HepG2 (cell line): ENCODE results near the gene TUT4. TPM values are rescaled to one million over a fixed set of nuclear protein-coding genes. Genes with fewer than 3 reads are reported as not detected.

Experiments
- FOXK2 ChIP-seq: fragments of 450-650 bp; IDR thresholded peaks from 2 replicates; pipeline ENCODE4 v1.6.1; 2016
- KDM5A ChIP-seq: fragments of 200-600 bp; sonication (generic); IDR thresholded peaks from 2 replicates; pipeline ENCODE4 v1.7.0; 2018; ENCODE audit warnings: antibody characterized with exemption, mild to moderate bottlenecking, low read length, borderline replicate concordance
- MEF2D ChIP-seq: sonication (generic); formaldehyde crosslinking; IDR thresholded peaks from 2 replicates; pipeline ENCODE4 v1.5.1; 2020; ENCODE audit warnings: mild to moderate bottlenecking, missing genetic modification reagents
- TBX2 ChIP-seq: sonication (generic); formaldehyde crosslinking; IDR thresholded peaks from 2 replicates; pipeline ENCODE4 v1.5.0; 2020; ENCODE audit warnings: missing genetic modification reagents, mild to moderate bottlenecking, borderline replicate concordance
- TMF1 ChIP-seq: sonication (generic); formaldehyde crosslinking; IDR thresholded peaks from 2 replicates; pipeline ENCODE4 v1.8.1; 2022; ENCODE audit warnings: low read depth, missing genetic modification reagents
- TRIM24 ChIP-seq: sonication (generic); formaldehyde crosslinking; IDR thresholded peaks from 2 replicates; pipeline ENCODE4 v1.8.0; 2022; ENCODE audit warnings: mild to moderate bottlenecking, missing genetic modification reagents
- ZNF589 ChIP-seq: sonication (generic); formaldehyde crosslinking; conservative IDR thresholded peaks from 2 replicates; pipeline ENCODE4 v1.8.0; 2022; ENCODE audit warnings: mild to moderate bottlenecking, moderate library complexity, missing genetic modification reagents
- ZNF652 ChIP-seq: IDR thresholded peaks from 2 replicates; pipeline ENCODE4 v1.6.1; 2016; ENCODE audit warnings: low read depth, borderline replicate concordance
- ZNF83 ChIP-seq: sonication (generic); formaldehyde crosslinking; IDR thresholded peaks from 2 replicates; pipeline ENCODE4 v1.4.0; 2020; ENCODE audit warnings: missing genetic modification reagents, mild to moderate bottlenecking, borderline replicate concordance
- ZNF891 ChIP-seq: sonication (generic); formaldehyde crosslinking; IDR thresholded peaks from 2 replicates; pipeline ENCODE4 v1.5.0; 2020; ENCODE audit warnings: mild to moderate bottlenecking, missing genetic modification reagents
- polyA plus RNA-seq, 8 experiments: library from polyadenylated mRNA; depleted of rRNA in 3 of 8; stranded (reverse) in 7 of 8; unstranded in 1 of 8; fragments of >200 nt; fragmentation: Illumina TruSeq in 4 of 8; extraction: Trizol in 4 of 8; gene quantifications; 2 replicates each; pipeline versions ENCODE4 v1.2.1 to v1.2.3, GENCODE V29; 2011 to 2016; ENCODE audit warnings: low read depth in 4 of 8, missing spikeins in 1 of 8, mixed read lengths in 1 of 8; ENCODE audit not compliant: insufficient read depth in 1 of 8
- total RNA-seq, 5 experiments: library from RNA; depleted of rRNA; stranded (reverse); fragments of >200 nt; fragmentation: Illumina TruSeq; extraction: Trizol; gene quantifications; 2 replicates each; pipeline ENCODE4 v1.2.3, GENCODE V29; 2016; ENCODE audit warnings: low read depth in 1 of 5
- TF ChIP-seq, protein P1 (sequence below), 2 experiments: sonication (generic) in 1 of 2; formaldehyde crosslinking in 1 of 2; IDR thresholded peaks; 2 replicates each; pipeline versions ENCODE4 v1.4.0 to v1.6.1; 2016 to 2020; ENCODE audit warnings: borderline replicate concordance in 1 of 2, low read depth in 1 of 2, mild to moderate bottlenecking in 1 of 2, missing genetic modification reagents in 1 of 2
- TF ChIP-seq, protein P2 (sequence below): sonication (generic); formaldehyde crosslinking; IDR thresholded peaks from 2 replicates; pipeline ENCODE4 v1.5.0; 2020; ENCODE audit warnings: mild to moderate bottlenecking, low read depth, missing genetic modification reagents, borderline replicate concordance
- TF ChIP-seq, protein P3 (sequence below): sonication (generic); formaldehyde crosslinking; IDR thresholded peaks from 2 replicates; pipeline ENCODE4 v1.5.0; 2020; ENCODE audit warnings: missing genetic modification reagents
- TF ChIP-seq, protein P4 (sequence below): sonication (generic); formaldehyde crosslinking; IDR thresholded peaks from 2 replicates; pipeline ENCODE4 v1.9.0; 2022; ENCODE audit warnings: missing genetic modification reagents, mild to moderate bottlenecking, borderline replicate concordance
- TF ChIP-seq, protein P5 (sequence below): sonication (generic); formaldehyde crosslinking; IDR thresholded peaks from 2 replicates; pipeline ENCODE4 v1.4.0; 2020; ENCODE audit warnings: mild to moderate bottlenecking, missing genetic modification reagents

Gene TUT4
- total and polyA plus RNA-seq, 2 of the 13 experiments (the other 11 are each of a cell fraction or from before 2014, with no cell fraction given), result 44.7 to 53.5 TPM

DNA sequence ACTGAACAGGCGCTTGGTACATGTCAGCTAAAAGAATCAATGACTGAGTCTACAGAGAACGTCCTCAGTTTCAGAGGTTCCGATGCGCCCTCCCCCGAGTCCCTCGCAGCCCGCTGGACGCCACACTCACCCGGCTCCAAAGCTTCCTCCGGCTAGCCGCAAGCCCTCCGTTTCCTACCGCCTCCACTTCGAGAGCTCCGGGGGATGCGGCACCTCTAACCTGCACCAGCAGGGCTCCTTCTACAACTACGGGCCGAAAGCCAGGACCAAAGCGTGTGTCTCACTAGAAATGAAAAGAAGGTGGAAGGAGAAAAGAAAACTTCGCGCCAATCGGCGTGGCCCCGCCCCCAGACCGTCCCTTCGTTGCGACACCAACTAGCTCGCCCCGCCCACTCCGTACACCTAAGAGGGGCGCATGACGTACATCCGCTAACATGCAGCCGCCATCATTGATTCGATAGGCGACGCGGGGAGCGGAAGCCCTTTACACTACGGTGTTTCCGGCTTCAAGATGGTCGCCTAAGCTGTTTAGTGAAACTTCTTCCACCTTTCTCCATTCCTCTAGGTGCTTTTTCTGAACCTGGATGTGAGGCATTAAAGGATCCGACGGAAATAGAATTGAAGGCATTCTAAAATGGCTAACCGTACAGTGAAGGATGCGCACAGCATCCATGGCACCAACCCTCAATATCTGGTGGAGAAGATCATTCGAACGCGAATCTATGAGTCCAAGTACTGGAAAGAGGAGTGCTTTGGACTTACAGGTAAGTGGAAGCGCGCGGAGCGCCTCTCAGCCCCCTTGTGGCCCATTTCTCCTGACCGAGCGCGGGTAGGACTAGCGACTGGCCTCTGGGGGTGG lies 148.5 kb downstream of the TUT4 start, which contains the start of the genes ORC1 and PRPF38A (continued):
- TF ChIP-seq, protein P1, sequence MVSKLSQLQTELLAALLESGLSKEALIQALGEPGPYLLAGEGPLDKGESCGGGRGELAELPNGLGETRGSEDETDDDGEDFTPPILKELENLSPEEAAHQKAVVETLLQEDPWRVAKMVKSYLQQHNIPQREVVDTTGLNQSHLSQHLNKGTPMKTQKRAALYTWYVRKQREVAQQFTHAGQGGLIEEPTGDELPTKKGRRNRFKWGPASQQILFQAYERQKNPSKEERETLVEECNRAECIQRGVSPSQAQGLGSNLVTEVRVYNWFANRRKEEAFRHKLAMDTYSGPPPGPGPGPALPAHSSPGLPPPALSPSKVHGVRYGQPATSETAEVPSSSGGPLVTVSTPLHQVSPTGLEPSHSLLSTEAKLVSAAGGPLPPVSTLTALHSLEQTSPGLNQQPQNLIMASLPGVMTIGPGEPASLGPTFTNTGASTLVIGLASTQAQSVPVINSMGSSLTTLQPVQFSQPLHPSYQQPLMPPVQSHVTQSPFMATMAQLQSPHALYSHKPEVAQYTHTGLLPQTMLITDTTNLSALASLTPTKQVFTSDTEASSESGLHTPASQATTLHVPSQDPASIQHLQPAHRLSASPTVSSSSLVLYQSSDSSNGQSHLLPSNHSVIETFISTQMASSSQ (IDR thresholded peaks at IDR 0.05; ENCODE audit: low read depth), result no peak; the same call in 1 of the 2 replicates
- TF ChIP-seq, protein P1 (CRISPR knock-in tag; IDR thresholded peaks at IDR 0.05; ENCODE audit: borderline replicate concordance), result no peak
- TF ChIP-seq, protein P2, sequence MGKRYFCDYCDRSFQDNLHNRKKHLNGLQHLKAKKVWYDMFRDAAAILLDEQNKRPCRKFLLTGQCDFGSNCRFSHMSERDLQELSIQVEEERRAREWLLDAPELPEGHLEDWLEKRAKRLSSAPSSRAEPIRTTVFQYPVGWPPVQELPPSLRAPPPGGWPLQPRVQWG (CRISPR knock-in tag), result no peak
- TF ChIP-seq ZNF652 (CRISPR knock-in tag), result no peak
- TF ChIP-seq, protein P3, sequence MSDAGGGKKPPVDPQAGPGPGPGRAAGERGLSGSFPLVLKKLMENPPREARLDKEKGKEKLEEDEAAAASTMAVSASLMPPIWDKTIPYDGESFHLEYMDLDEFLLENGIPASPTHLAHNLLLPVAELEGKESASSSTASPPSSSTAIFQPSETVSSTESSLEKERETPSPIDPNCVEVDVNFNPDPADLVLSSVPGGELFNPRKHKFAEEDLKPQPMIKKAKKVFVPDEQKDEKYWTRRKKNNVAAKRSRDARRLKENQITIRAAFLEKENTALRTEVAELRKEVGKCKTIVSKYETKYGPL (CRISPR knock-in tag), result no peak
- TF ChIP-seq ZNF589 (CRISPR knock-in tag), result 0 out of 2 replicates have a peak, but pooled peaks have one; percentile 27
- peak; percentile 91 for TF ChIP-seq KDM5A
- no peak for TF ChIP-seq ZNF891 (CRISPR knock-in tag)
- no peak for TF ChIP-seq TMF1 (CRISPR knock-in tag)
- no peak for TF ChIP-seq FOXK2
- TF ChIP-seq, protein P4, sequence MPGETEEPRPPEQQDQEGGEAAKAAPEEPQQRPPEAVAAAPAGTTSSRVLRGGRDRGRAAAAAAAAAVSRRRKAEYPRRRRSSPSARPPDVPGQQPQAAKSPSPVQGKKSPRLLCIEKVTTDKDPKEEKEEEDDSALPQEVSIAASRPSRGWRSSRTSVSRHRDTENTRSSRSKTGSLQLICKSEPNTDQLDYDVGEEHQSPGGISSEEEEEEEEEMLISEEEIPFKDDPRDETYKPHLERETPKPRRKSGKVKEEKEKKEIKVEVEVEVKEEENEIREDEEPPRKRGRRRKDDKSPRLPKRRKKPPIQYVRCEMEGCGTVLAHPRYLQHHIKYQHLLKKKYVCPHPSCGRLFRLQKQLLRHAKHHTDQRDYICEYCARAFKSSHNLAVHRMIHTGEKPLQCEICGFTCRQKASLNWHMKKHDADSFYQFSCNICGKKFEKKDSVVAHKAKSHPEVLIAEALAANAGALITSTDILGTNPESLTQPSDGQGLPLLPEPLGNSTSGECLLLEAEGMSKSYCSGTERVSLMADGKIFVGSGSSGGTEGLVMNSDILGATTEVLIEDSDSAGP (CRISPR knock-in tag), result peak; percentile 87
- TF ChIP-seq MEF2D (CRISPR knock-in tag), result peak; percentile 26; the same call in 1 of the 2 replicates
- TF ChIP-seq TRIM24 (CRISPR knock-in tag), result no peak
- TF ChIP-seq, protein P5, sequence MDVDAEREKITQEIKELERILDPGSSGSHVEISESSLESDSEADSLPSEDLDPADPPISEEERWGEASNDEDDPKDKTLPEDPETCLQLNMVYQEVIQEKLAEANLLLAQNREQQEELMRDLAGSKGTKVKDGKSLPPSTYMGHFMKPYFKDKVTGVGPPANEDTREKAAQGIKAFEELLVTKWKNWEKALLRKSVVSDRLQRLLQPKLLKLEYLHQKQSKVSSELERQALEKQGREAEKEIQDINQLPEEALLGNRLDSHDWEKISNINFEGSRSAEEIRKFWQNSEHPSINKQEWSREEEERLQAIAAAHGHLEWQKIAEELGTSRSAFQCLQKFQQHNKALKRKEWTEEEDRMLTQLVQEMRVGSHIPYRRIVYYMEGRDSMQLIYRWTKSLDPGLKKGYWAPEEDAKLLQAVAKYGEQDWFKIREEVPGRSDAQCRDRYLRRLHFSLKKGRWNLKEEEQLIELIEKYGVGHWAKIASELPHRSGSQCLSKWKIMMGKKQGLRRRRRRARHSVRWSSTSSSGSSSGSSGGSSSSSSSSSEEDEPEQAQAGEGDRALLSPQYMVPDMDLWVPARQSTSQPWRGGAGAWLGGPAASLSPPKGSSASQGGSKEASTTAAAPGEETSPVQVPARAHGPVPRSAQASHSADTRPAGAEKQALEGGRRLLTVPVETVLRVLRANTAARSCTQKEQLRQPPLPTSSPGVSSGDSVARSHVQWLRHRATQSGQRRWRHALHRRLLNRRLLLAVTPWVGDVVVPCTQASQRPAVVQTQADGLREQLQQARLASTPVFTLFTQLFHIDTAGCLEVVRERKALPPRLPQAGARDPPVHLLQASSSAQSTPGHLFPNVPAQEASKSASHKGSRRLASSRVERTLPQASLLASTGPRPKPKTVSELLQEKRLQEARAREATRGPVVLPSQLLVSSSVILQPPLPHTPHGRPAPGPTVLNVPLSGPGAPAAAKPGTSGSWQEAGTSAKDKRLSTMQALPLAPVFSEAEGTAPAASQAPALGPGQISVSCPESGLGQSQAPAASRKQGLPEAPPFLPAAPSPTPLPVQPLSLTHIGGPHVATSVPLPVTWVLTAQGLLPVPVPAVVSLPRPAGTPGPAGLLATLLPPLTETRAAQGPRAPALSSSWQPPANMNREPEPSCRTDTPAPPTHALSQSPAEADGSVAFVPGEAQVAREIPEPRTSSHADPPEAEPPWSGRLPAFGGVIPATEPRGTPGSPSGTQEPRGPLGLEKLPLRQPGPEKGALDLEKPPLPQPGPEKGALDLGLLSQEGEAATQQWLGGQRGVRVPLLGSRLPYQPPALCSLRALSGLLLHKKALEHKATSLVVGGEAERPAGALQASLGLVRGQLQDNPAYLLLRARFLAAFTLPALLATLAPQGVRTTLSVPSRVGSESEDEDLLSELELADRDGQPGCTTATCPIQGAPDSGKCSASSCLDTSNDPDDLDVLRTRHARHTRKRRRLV (CRISPR knock-in tag), result 0 out of 2 replicates have a peak, but pooled peaks have one; percentile 68
- TF ChIP-seq TBX2 (CRISPR knock-in tag), result peak; percentile 71; the same call in 1 of the 2 replicates
- TF ChIP-seq ZNF83 (CRISPR knock-in tag), result peak; percentile 81; the same call in 1 of the 2 replicates
